HepG2 (cell line): ENCODE data around the gene SMG5. TPM values are rescaled to one million over a fixed set of nuclear protein-coding genes. Genes with fewer than 3 reads are reported as not detected.

ENCODE experiments used
- ATAC-seq: fragments of 200-7000 bp; cut with Tn5 transposase; 3 replicates; pipeline ENCODE4 v1.9.1; 2020; ENCODE audit warnings: mild to moderate bottlenecking, moderate library complexity
- BruUV-seq: library from RNA; stranded (reverse); fragments of 400-500 nt; replicated peaks from 2 replicates; lab custom pipeline; 2021; lab: Mats Ljungman, UMichigan
- CTCF ChIA-PET: fragments of 300-600 bp; formaldehyde crosslinking; extraction: SDS; loops from one replicate; lab custom pipeline; 2021; ENCODE audit warnings: low total read pairs, inconsistent platforms, low intra/inter-chr PET ratio; lab: Yijun Ruan, JAX
- POLR2A ChIA-PET: fragments of 350-600 bp; sonication (Branson Sonifier 250); formaldehyde crosslinking; loops from one replicate; lab custom pipeline; 2020; ENCODE audit warnings: antibody characterized with exemption, inconsistent platforms; lab: Yijun Ruan, JAX
- DNase-seq: peaks from one replicate; pipeline ENCODE4 v3.0.0-alpha.2; 2015; ENCODE audit warnings: low spot score
- FAIRE-seq: peaks from 3 replicates; lab custom pipeline; 2011; peaks lifted over from hg19 to GRCh38; lab: Jason Lieb, UNC
- H2AFZ ChIP-seq: one replicate; pipeline ENCODE4 v1.6.1; 2011; ENCODE audit warnings: low read length, inconsistent platforms
- H3K27ac ChIP-seq: fragments of 300-600 bp; 3 replicates; pipeline ENCODE4 v1.8.0; 2011; ENCODE audit warnings: mixed run types, mild to moderate bottlenecking, mixed read lengths, low read length, inconsistent platforms; ENCODE audit not compliant: insufficient read depth; ENCODE audit errors: extremely low read length
- H3K27me3 ChIP-seq, 2 experiments: fragments of 200-600 bp in 1 of 2; 2 replicates in 1 of 2; 3 replicates in 1 of 2; pipeline versions ENCODE4 v1.6.0 to v1.8.0; 2011; ENCODE audit warnings: low read length in 2 of 2, mild to moderate bottlenecking in 2 of 2, moderate library complexity in 2 of 2, inconsistent platforms in 1 of 2; ENCODE audit not compliant: insufficient read depth in 2 of 2, control insufficient read depth in 1 of 2
- H3K36me3 ChIP-seq, 2 experiments: fragments of 200-600 bp in 1 of 2; replicated peaks in 1 of 2; 2 replicates in 1 of 2; 3 replicates in 1 of 2; pipeline versions ENCODE4 v1.5.1 to v1.8.0; 2011; ENCODE audit warnings: low read length in 2 of 2, inconsistent platforms in 1 of 2; ENCODE audit not compliant: insufficient read depth in 2 of 2, control insufficient read depth in 1 of 2
- H3K4me1 ChIP-seq: 2 replicates; pipeline ENCODE4 v1.5.1; 2012; ENCODE audit warnings: low read length, inconsistent platforms; ENCODE audit not compliant: insufficient read depth
- H3K4me2 ChIP-seq: 2 replicates; pipeline ENCODE4 v1.6.0; 2011; ENCODE audit warnings: low read depth, low read length, inconsistent platforms
- H3K4me3 ChIP-seq, 3 experiments: fragments of 200-600 bp in 1 of 3; sonication (generic), shearing (Covaris generic) in 1 of 3; replicated peaks in 1 of 3; 2 replicates each; pipeline ENCODE4 v1.5.1; 2011 to 2016; ENCODE audit warnings: low read length in 3 of 3, inconsistent platforms in 2 of 3, low read depth in 2 of 3, mild to moderate bottlenecking in 2 of 3, control low read depth in 1 of 3, mixed read lengths in 1 of 3; ENCODE audit not compliant: insufficient read depth in 1 of 3
- H3K79me2 ChIP-seq: one replicate; pipeline ENCODE4 v1.6.1; 2011; ENCODE audit warnings: low read length, inconsistent platforms; ENCODE audit not compliant: insufficient read depth
- H3K9ac ChIP-seq: 2 replicates; pipeline ENCODE4 v1.6.0; 2011; ENCODE audit warnings: mild to moderate bottlenecking, low read depth, low read length, inconsistent platforms; ENCODE audit not compliant: insufficient read depth
- H3K9me3 ChIP-seq: 2 replicates; pipeline ENCODE4 v1.5.1; 2012; ENCODE audit warnings: mild to moderate bottlenecking, low read length
- H4K20me1 ChIP-seq: 2 replicates; pipeline ENCODE4 v1.6.0; 2011; ENCODE audit warnings: inconsistent platforms, mild to moderate bottlenecking, low read length, moderate library complexity; ENCODE audit not compliant: insufficient read depth
- AGO2 ChIP-seq: fragments of 200-400 bp; formaldehyde crosslinking; optimal IDR thresholded peaks from 2 replicates; pipeline ENCODE3; 2017; ENCODE audit warnings: mild to moderate bottlenecking, low read depth, low read length, moderate library complexity
- FOXP1 ChIP-seq, 2 experiments: fragments of 450-650 bp in 1 of 2; IDR thresholded peaks; 2 replicates each; pipeline ENCODE4 v1.6.1; 2017 to 2018; ENCODE audit warnings: antibody characterized with exemption in 1 of 2
- PLRG1 ChIP-seq: fragments of 450-650 bp; conservative IDR thresholded peaks from 2 replicates; pipeline ENCODE4 v1.6.1; 2016
- RCOR2 ChIP-seq: IDR thresholded peaks from 2 replicates; pipeline ENCODE4 v1.6.1; 2016; ENCODE audit warnings: missing biosample characterization, missing genetic modification reagents
- RFX1 ChIP-seq: fragments of 450-650 bp; IDR thresholded peaks from 2 replicates; pipeline ENCODE4 v1.6.1; 2017
- ZKSCAN1 ChIP-seq: fragments of 150-350 bp; IDR thresholded peaks from 2 replicates; pipeline ENCODE4 v1.6.1; 2014; ENCODE audit warnings: low read length
- WGBS: methylation state at CpG from one replicate; pipeline ENCODE4 v1.1.6; 2017; ENCODE audit warnings: low lambda C conversion rate; 5-methylcytosine and 5-hydroxymethylcytosine counted together
- in situ Hi-C: cut with HindIII; loops from 2 replicates; pipeline ENCODE4 v1.10.0; 2017; ENCODE audit warnings: low pct_unique_long_range_greater_than_20kb; ENCODE audit not compliant: extremely low pct_ligation_motif_present
- intact Hi-C: fragments of 100-400 bp; cut with micrococcal nuclease; formaldehyde crosslinking; loops from one replicate; pipeline ENCODE4 v1.10.0; 2022; ENCODE audit not compliant: unreplicated experiment
- polyA plus RNA-seq, 8 experiments: library from polyadenylated mRNA; depleted of rRNA in 3 of 8; stranded (reverse) in 7 of 8; unstranded in 1 of 8; fragments of >200 nt; fragmentation: Illumina TruSeq in 4 of 8; extraction: Trizol in 4 of 8; gene quantifications; 2 replicates each; pipeline versions ENCODE4 v1.2.1 to v1.2.3, GENCODE V29; 2011 to 2016; ENCODE audit warnings: low read depth in 4 of 8, missing spikeins in 1 of 8, mixed read lengths in 1 of 8; ENCODE audit not compliant: insufficient read depth in 1 of 8
- total RNA-seq, 5 experiments: library from RNA; depleted of rRNA; stranded (reverse); fragments of >200 nt; fragmentation: Illumina TruSeq; extraction: Trizol; gene quantifications; 2 replicates each; pipeline ENCODE4 v1.2.3, GENCODE V29; 2016; ENCODE audit warnings: low read depth in 1 of 5
- TF ChIP-seq, protein P1 (sequence below): sonication (generic); formaldehyde crosslinking; conservative IDR thresholded peaks from 2 replicates; pipeline ENCODE4 v1.5.0; 2020; ENCODE audit warnings: missing genetic modification reagents
- TF ChIP-seq, protein P2 (sequence below): sonication (generic); formaldehyde crosslinking; IDR thresholded peaks from 2 replicates; pipeline ENCODE4 v1.8.1; 2023; ENCODE audit warnings: mild to moderate bottlenecking, missing genetic modification reagents, borderline replicate concordance
- TF ChIP-seq, protein P3 (sequence below): sonication (generic); formaldehyde crosslinking; IDR thresholded peaks from 2 replicates; pipeline ENCODE4 v1.5.1; 2020; ENCODE audit warnings: missing genetic modification reagents, mild to moderate bottlenecking, borderline replicate concordance

Gene SMG5
- total and polyA plus RNA-seq, 2 of the 13 experiments (the other 11 are each of a cell fraction or from before 2014, with no cell fraction given), result 50.5 to 84.0 TPM

DNA sequence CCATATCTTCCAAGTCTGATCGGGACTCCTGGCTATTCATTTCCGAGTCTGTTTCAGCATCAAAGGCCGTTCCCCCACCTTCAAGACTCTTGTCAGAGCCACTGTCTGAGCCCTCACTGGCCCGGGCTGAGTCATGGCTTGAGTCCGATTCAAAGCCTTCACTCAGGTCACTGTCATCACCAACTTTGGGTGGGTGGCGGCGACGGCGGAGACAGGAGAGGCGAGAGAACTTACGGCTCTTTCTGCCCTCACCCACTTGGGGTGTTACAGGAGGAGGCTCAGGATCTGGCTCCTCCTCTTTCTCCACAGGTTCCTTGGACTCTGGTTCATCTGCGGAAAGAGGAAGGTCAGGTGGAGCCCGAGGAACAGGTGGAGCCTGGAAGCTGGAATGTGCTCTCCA, 16.6 kb downstream of the SMG5 start:
- intact Hi-C loops (no loop called here), in situ Hi-C loops (no loop called here)
- ChIA-PET CTCF (no interaction called here), POLR2A (no interaction called here)
- H3K9me3 ChIP-seq, result no peaks in the 10 kb centered on the region
- no peak overlapping the region for H3K9ac ChIP-seq
- no peaks in the 10 kb centered on the region; a peak in 1 of 5 replicates for H3K27me3 ChIP-seq
- peaks cover 40 to 76% of the 10 kb centered on the region in 2 experiments for H3K36me3 ChIP-seq
- FAIRE-seq (no peak), ATAC-seq (no peak), DNase-seq (no peak)
- H3K79me2 ChIP-seq, result no peaks in the 10 kb centered on the region
- H3K4me3 ChIP-seq, result no peak overlapping the region
- TSS peak; percentile 53 for BruUV-seq
- 94% methylated on average over 13 of the region's 13 CpGs for WGBS
- TF ChIP-seq AGO2, result peak; percentile 22
- TF ChIP-seq, protein P1, sequence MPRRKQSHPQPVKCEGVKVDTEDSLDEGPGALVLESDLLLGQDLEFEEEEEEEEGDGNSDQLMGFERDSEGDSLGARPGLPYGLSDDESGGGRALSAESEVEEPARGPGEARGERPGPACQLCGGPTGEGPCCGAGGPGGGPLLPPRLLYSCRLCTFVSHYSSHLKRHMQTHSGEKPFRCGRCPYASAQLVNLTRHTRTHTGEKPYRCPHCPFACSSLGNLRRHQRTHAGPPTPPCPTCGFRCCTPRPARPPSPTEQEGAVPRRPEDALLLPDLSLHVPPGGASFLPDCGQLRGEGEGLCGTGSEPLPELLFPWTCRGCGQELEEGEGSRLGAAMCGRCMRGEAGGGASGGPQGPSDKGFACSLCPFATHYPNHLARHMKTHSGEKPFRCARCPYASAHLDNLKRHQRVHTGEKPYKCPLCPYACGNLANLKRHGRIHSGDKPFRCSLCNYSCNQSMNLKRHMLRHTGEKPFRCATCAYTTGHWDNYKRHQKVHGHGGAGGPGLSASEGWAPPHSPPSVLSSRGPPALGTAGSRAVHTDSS (CRISPR knock-in tag), result no peak
- H3K4me2 ChIP-seq, result no peak overlapping the region
- H3K4me1 ChIP-seq, result no peaks in the 10 kb centered on the region
- no peaks in the 10 kb centered on the region for H4K20me1 ChIP-seq
- H2AFZ ChIP-seq, result no peak overlapping the region
- no peak overlapping the region for H3K27ac ChIP-seq

DNA sequence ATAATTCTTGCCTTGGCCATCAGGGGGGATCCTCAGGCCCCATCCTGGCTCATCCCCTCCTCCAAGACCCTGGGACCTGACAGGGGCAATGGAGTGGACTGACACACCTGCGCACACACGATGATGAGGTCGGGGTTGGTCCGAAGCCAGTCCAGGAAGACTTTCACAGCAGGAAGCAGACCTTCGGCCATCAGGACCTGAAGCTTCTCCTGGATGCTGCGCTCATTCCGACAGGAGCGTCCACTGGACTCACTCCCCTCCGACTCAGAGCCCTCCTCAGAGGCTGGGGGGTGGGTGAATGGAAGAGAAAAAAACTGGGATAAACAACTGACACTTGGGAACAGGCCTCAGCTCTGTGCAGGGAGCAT, 19.4 kb downstream of the SMG5 start:
- Histone ChIP-seq H3K4me3 (no peak overlapping the region), H3K4me1 (no peaks in the 10 kb centered on the region), H2AFZ (no peak overlapping the region), H3K9me3 (no peaks in the 10 kb centered on the region), H3K27me3 (no peaks in the 10 kb centered on the region; a peak in 1 of 5 replicates), H3K4me2 (no peak overlapping the region), H3K9ac (no peak overlapping the region), H3K79me2 (no peaks in the 10 kb centered on the region), H3K27ac (no peak overlapping the region), H4K20me1 (no peaks in the 10 kb centered on the region)
- intact Hi-C loops, result no loop called here
- BruUV-seq, result no TSS peak
- no peak for ATAC-seq
- in situ Hi-C loops, result no loop called here
- ChIA-PET POLR2A (no interaction called here), CTCF (no interaction called here)
- TF ChIP-seq PLRG1 (no peak), ZKSCAN1 (no peak), RFX1 (no peak), RCOR2 (CRISPR knock-in tag) (no peak), FOXP1 (IDR thresholded peaks at IDR 0.05) (no peak), FOXP1 (CRISPR knock-in tag; IDR thresholded peaks at IDR 0.05) (no peak)
- TF ChIP-seq, protein P2, sequence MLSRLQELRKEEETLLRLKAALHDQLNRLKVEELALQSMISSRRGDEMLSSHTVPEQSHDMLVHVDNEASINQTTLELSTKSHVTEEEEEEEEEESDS (CRISPR knock-in tag), result no peak
- TF ChIP-seq, protein P3, sequence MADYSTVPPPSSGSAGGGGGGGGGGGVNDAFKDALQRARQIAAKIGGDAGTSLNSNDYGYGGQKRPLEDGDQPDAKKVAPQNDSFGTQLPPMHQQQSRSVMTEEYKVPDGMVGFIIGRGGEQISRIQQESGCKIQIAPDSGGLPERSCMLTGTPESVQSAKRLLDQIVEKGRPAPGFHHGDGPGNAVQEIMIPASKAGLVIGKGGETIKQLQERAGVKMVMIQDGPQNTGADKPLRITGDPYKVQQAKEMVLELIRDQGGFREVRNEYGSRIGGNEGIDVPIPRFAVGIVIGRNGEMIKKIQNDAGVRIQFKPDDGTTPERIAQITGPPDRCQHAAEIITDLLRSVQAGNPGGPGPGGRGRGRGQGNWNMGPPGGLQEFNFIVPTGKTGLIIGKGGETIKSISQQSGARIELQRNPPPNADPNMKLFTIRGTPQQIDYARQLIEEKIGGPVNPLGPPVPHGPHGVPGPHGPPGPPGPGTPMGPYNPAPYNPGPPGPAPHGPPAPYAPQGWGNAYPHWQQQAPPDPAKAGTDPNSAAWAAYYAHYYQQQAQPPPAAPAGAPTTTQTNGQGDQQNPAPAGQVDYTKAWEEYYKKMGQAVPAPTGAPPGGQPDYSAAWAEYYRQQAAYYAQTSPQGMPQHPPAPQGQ, result no peak
- TF ChIP-seq, all 625 proteins: peak for 0
- DNase-seq (no peak), FAIRE-seq (no peak)
- WGBS, result 94% methylated on average over 5 of the region's 9 CpGs
- H3K36me3 ChIP-seq, result peaks cover 49 to 87% of the 10 kb centered on the region in 2 experiments
